ENCODE data around the gene NPHS2. TPM values are rescaled to one million over a fixed set of nuclear protein-coding genes. Genes with fewer than 3 reads are reported as not detected.

The NPHS2 gene
- not detected in 2 replicates for polyA plus RNA-seq (2013)

DNA sequence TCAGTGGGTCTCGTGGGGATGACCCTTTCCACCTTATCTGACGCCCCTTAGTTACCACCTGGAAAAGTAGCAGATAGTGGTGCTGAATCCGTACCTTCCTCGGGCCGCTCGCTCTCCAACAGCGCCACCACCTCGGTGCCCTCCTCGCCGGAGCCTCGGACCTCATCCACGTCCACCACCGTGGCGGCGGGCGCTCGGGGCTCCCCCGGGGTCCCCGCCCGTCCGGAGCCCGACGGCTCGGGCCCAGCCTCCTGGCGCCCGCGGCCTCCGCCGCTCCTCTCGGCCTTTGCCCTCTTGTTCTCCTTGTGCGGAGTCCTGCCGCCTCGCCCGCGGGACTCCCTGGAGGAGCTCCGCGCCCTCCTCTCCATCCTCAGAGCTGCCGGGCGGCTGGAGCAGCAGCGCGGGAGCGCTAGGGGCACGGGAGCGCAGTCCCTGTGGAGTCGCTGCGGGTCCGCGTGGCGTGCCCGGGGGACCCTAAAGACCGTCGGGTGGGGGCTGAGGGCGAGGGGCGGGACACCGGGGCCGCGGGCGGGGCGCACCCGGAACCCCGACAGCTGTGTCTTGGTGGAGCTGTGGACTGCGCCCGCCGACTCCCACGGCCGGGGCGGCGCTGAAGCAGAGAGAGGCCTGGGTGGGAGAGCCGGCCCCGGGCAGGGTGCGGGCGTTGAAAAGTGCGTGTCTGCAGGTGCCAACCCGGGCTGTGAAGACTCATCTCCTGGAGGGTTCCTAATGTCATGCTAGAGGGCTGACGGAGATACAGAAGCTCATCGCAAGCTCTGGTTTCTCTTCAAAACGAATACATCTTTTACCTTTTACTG lies at the start of gene NPHS2:
TSS of gene NPHS2 (minus strand) at position 452 of the 818 bp plus-strand sequence. CDS start at position 368, 84 bp downstream.
- peaks cover 23% of the 10 kb centered on the region for H3K27me3 ChIP-seq (ENCODE audit: insufficient read depth, low read length)
- DNase-seq: no peak
- no CpG with 5 or more reads among the region's 77 CpGs for WGBS (ENCODE audit: extremely low coverage, insufficient coverage, insufficient read length)

DNA sequence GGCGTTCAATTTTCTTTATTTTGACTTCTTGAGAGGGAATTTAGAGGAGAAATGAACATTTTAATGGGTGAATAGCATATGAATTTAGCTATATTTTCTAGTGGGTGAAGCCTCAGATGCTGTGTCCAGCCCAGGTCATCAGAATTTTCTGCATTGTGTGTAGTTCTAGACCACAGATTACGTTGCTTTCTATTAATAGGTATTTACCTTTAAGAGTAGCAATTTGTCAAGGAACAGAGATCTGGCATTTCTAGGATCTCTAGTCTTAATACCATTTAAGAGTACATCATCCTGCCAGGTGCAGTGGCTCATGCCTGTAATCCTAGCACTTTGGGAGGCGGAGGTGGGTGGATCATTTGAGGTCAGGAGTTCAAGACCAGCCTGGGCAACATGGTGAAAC lies 36.6 kb upstream of the NPHS2 start:
- H4K12ac ChIP-seq (ENCODE audit: low read depth, low read length): no peak overlapping the region
- no peak overlapping the region for H4K8ac ChIP-seq (ENCODE audit: low read depth, low read length)
- H3K4ac ChIP-seq (ENCODE audit: low read depth, low read length): no peak overlapping the region
- H3K4me1 ChIP-seq (ENCODE audit: control insufficient read depth in 1 of 2, insufficient read depth in 2 of 2, low read length in 2 of 2): no peaks in the 10 kb centered on the region
- no peak overlapping the region for H2BK12ac ChIP-seq (ENCODE audit: low read length)
- no peak overlapping the region for H3K23ac ChIP-seq (ENCODE audit: low read length)
- no peak overlapping the region for H3K4me2 ChIP-seq (ENCODE audit: low read length)
- H2AFZ ChIP-seq (ENCODE audit: insufficient read depth, low read length, poor library complexity): no peak overlapping the region
- H3K79me1 ChIP-seq (ENCODE audit: low read length): no peaks in the 10 kb centered on the region
- H2BK120ac ChIP-seq (ENCODE audit: insufficient read depth, low read length, poor library complexity): no peak overlapping the region
- H3K27me3 ChIP-seq (ENCODE audit: insufficient read depth, low read length): no peaks in the 10 kb centered on the region
- H2AK5ac ChIP-seq (ENCODE audit: low read length): no peak overlapping the region
- no peak for DNase-seq
- no peak overlapping the region for H3K27ac ChIP-seq (ENCODE audit: low read depth, low read length)
- no peak overlapping the region for H3K9ac ChIP-seq (ENCODE audit: low read length)
- WGBS (ENCODE audit: extremely low coverage, insufficient coverage, insufficient read length): no CpG with 5 or more reads among the region's 3 CpGs
- H3K14ac ChIP-seq (ENCODE audit: low read length): no peak overlapping the region
- H2BK5ac ChIP-seq (ENCODE audit: low read depth, low read length, poor library complexity): no peak overlapping the region
- H3K9me3 ChIP-seq (ENCODE audit: insufficient read depth, low read depth, low read length): no peaks in the 10 kb centered on the region
- H3K18ac ChIP-seq (ENCODE audit: low read length): no peak overlapping the region
- no peak overlapping the region for H3K4me3 ChIP-seq (ENCODE audit: low read depth, low read length)
- no peak overlapping the region for H4K91ac ChIP-seq (ENCODE audit: low read depth, low read length)
- H3K36me3 ChIP-seq (ENCODE audit: control insufficient read depth in 1 of 2, insufficient read depth in 2 of 2, low read length in 2 of 2): no peaks in the 10 kb centered on the region
- no peaks in the 10 kb centered on the region for H3K79me2 ChIP-seq (ENCODE audit: control insufficient read depth, insufficient read depth, low read length, poor library complexity)

More for the DNA sequence above, at the start of gene NPHS2:
- Histone ChIP-seq H4K91ac (ENCODE audit: low read depth, low read length) (no peak within 1 kb of the TSS), H3K79me1 (ENCODE audit: low read length) (no peaks in the 10 kb centered on the region), H3K4me1 (ENCODE audit: control insufficient read depth in 1 of 2, insufficient read depth in 2 of 2, low read length in 2 of 2) (no peaks in the 10 kb centered on the region), H3K18ac (ENCODE audit: low read length) (no peak within 1 kb of the TSS), H4K8ac (ENCODE audit: low read depth, low read length) (no peak within 1 kb of the TSS), H2AFZ (ENCODE audit: insufficient read depth, low read length, poor library complexity) (no peak within 1 kb of the TSS), H4K12ac (ENCODE audit: low read depth, low read length) (no peak within 1 kb of the TSS), H2AK5ac (ENCODE audit: low read length) (no peak within 1 kb of the TSS), H3K4me2 (ENCODE audit: low read length) (peak within 1 kb of the TSS; percentile 39), H3K4me3 (ENCODE audit: low read depth, low read length) (no peak within 1 kb of the TSS), H3K23ac (ENCODE audit: low read length) (peak within 1 kb of the TSS; percentile 72), H3K36me3 (ENCODE audit: control insufficient read depth in 1 of 2, insufficient read depth in 2 of 2, low read length in 2 of 2) (no peaks in the 10 kb centered on the region), H3K9me3 (ENCODE audit: insufficient read depth, low read depth, low read length) (peaks cover 5% of the 10 kb centered on the region), H3K9ac (ENCODE audit: low read length) (no peak within 1 kb of the TSS), H3K79me2 (ENCODE audit: control insufficient read depth, insufficient read depth, low read length, poor library complexity) (no peaks in the 10 kb centered on the region), H3K4ac (ENCODE audit: low read depth, low read length) (no peak within 1 kb of the TSS), H2BK5ac (ENCODE audit: low read depth, low read length, poor library complexity) (no peak within 1 kb of the TSS), H3K14ac (ENCODE audit: low read length) (no peak within 1 kb of the TSS), H2BK120ac (ENCODE audit: insufficient read depth, low read length, poor library complexity) (no peak within 1 kb of the TSS), H3K27ac (ENCODE audit: low read depth, low read length) (no peak within 1 kb of the TSS), H2BK12ac (ENCODE audit: low read length) (no peak within 1 kb of the TSS)

- no peak overlapping the region for H4K91ac ChIP-seq (ENCODE audit: low read depth, low read length)
- no CpG with 5 or more reads among the region's 1 CpG for WGBS (ENCODE audit: extremely low coverage, insufficient coverage, insufficient read length)
Observed at GRCh38 chr1:179601093-179601492, 25.3 kb upstream of the NPHS2 start.

DNA sequence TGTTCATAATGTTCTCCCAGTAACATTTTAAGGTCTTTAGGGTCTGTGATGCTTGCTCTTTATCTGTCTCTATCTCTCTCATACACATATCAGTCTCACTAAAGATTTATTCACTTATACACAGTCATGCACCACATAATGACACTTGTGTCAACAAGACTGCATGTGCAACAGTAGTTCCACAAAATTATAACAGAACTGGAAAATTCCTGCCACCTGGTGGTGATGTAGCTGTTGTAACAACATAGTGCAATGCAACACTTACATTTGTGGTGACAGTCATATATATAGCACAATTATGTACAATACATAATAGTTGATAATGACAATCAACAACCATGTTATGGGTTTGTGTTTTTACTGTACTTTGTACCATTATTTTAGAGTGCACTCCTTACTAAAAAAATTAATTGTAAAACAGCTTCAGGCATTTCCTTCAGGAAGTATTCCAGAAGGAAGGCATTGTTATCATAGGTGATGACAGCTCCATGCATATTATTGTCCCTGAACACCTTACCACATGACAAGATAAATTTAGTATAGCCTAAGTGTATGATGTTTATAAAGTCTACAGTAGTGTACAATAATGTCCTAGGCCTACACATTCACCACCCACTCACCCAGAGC lies 24.0 kb upstream of the NPHS2 start:
- Histone ChIP-seq H4K91ac (ENCODE audit: low read depth, low read length) (no peak overlapping the region), H3K36me3 (ENCODE audit: control insufficient read depth in 1 of 2, insufficient read depth in 2 of 2, low read length in 2 of 2) (no peaks in the 10 kb centered on the region), H3K9me3 (ENCODE audit: insufficient read depth, low read depth, low read length) (no peaks in the 10 kb centered on the region), H3K4me2 (ENCODE audit: low read length) (no peak overlapping the region), H3K27ac (ENCODE audit: low read depth, low read length) (no peak overlapping the region), H2BK5ac (ENCODE audit: low read depth, low read length, poor library complexity) (no peak overlapping the region), H3K27me3 (ENCODE audit: insufficient read depth, low read length) (no peaks in the 10 kb centered on the region), H3K4ac (ENCODE audit: low read depth, low read length) (no peak overlapping the region), H3K79me2 (ENCODE audit: control insufficient read depth, insufficient read depth, low read length, poor library complexity) (no peaks in the 10 kb centered on the region), H2AFZ (ENCODE audit: insufficient read depth, low read length, poor library complexity) (no peak overlapping the region), H2AK5ac (ENCODE audit: low read length) (no peak overlapping the region), H3K18ac (ENCODE audit: low read length) (no peak overlapping the region), H2BK120ac (ENCODE audit: insufficient read depth, low read length, poor library complexity) (no peak overlapping the region), H3K79me1 (ENCODE audit: low read length) (no peaks in the 10 kb centered on the region), H4K8ac (ENCODE audit: low read depth, low read length) (no peak overlapping the region), H3K14ac (ENCODE audit: low read length) (no peak overlapping the region), H2BK12ac (ENCODE audit: low read length) (no peak overlapping the region), H3K4me1 (ENCODE audit: control insufficient read depth in 1 of 2, insufficient read depth in 2 of 2, low read length in 2 of 2) (no peaks in the 10 kb centered on the region), H4K12ac (ENCODE audit: low read depth, low read length) (no peak overlapping the region), H3K23ac (ENCODE audit: low read length) (no peak overlapping the region), H3K9ac (ENCODE audit: low read length) (no peak overlapping the region), H3K4me3 (ENCODE audit: low read depth, low read length) (no peak overlapping the region)
- DNase-seq: peak; percentile 50 to 84

More at GRCh38 chr1:179601093-179601492, 25.3 kb upstream of the NPHS2 start:
- H3K4ac ChIP-seq (ENCODE audit: low read depth, low read length): no peak overlapping the region
- no peak overlapping the region for H3K4me2 ChIP-seq (ENCODE audit: low read length)
- no peak for DNase-seq
- H3K9me3 ChIP-seq (ENCODE audit: insufficient read depth, low read depth, low read length): no peaks in the 10 kb centered on the region
- no peak overlapping the region for H2AK5ac ChIP-seq (ENCODE audit: low read length)
- H3K9ac ChIP-seq (ENCODE audit: low read length): no peak overlapping the region
- H2AFZ ChIP-seq (ENCODE audit: insufficient read depth, low read length, poor library complexity): no peak overlapping the region
- no peak overlapping the region for H3K27ac ChIP-seq (ENCODE audit: low read depth, low read length)
- no peak overlapping the region for H4K8ac ChIP-seq (ENCODE audit: low read depth, low read length)
- H3K4me3 ChIP-seq (ENCODE audit: low read depth, low read length): no peak overlapping the region
- no peak overlapping the region for H2BK12ac ChIP-seq (ENCODE audit: low read length)
- H2BK5ac ChIP-seq (ENCODE audit: low read depth, low read length, poor library complexity): no peak overlapping the region
- no peak overlapping the region for H2BK120ac ChIP-seq (ENCODE audit: insufficient read depth, low read length, poor library complexity)
- no peak overlapping the region for H3K23ac ChIP-seq (ENCODE audit: low read length)
- H3K36me3 ChIP-seq (ENCODE audit: control insufficient read depth in 1 of 2, insufficient read depth in 2 of 2, low read length in 2 of 2): no peaks in the 10 kb centered on the region
- no peak overlapping the region for H4K12ac ChIP-seq (ENCODE audit: low read depth, low read length)
- no peaks in the 10 kb centered on the region for H3K79me1 ChIP-seq (ENCODE audit: low read length)
- H3K79me2 ChIP-seq (ENCODE audit: control insufficient read depth, insufficient read depth, low read length, poor library complexity): no peaks in the 10 kb centered on the region
- no peaks in the 10 kb centered on the region for H3K27me3 ChIP-seq (ENCODE audit: insufficient read depth, low read length)
- no peaks in the 10 kb centered on the region for H3K4me1 ChIP-seq (ENCODE audit: control insufficient read depth in 1 of 2, insufficient read depth in 2 of 2, low read length in 2 of 2)
- no peak overlapping the region for H3K18ac ChIP-seq (ENCODE audit: low read length)
- no peak overlapping the region for H3K14ac ChIP-seq (ENCODE audit: low read length)

Measured in trophoblast cell (in vitro differentiated cells and primary cell).